ENCODE data around the gene EFNB3.

The EFNB3 gene

GRCh38 chr17:7716901-7717755 is 12.1 kb downstream of the EFNB3 start, which contains the start of gene DNAH2:
Gene DNAH2, plus strand, starts transcription at chr17:7717744. Its CDS starts 1,991 bp downstream, at chr17:7719735.
- DNase-seq (ENCODE audit: low read depth in 2 of 2): no peak

GRCh38 chr17:7717756-7718350 is 12.9 kb downstream of the EFNB3 start:
- DNase-seq (ENCODE audit: low read depth in 2 of 2): no peak

GRCh38 chr17:7719661-7720060 is 14.7 kb downstream of the EFNB3 start:
- DNase-seq (ENCODE audit: low read depth in 2 of 2): no peak

- no peak for DNase-seq (ENCODE audit: low read depth in 2 of 2)
These were observed 15.1 kb downstream of the EFNB3 start for GRCh38 chr17:7720125-7720524.

GRCh38 chr17:7721612-7722011 is 16.6 kb downstream of the EFNB3 start:
- no peak for DNase-seq (ENCODE audit: low read depth in 2 of 2)

GRCh38 chr17:7727886-7728285 is 22.9 kb downstream of the EFNB3 start:
- DNase-seq (ENCODE audit: low read depth in 2 of 2): no peak

- no peak for DNase-seq (ENCODE audit: low read depth in 2 of 2)
These were observed 24.8 kb downstream of the EFNB3 start for GRCh38 chr17:7729816-7730215.

GRCh38 chr17:7732981-7733539 is 28.1 kb downstream of the EFNB3 start:
- no peak for DNase-seq (ENCODE audit: low read depth in 2 of 2)

GRCh38 chr17:7737601-7738000 is 32.6 kb downstream of the EFNB3 start:
- no peak for DNase-seq (ENCODE audit: low read depth in 2 of 2)

GRCh38 chr17:7739746-7740145 is 34.7 kb downstream of the EFNB3 start:
- no peak for DNase-seq (ENCODE audit: low read depth in 2 of 2)

- DNase-seq (ENCODE audit: low read depth in 2 of 2): no peak
These were observed 35.5 kb downstream of the EFNB3 start for GRCh38 chr17:7740481-7741001.

GRCh38 chr17:7742729-7743128 is 37.7 kb downstream of the EFNB3 start:
- no peak for DNase-seq (ENCODE audit: low read depth in 2 of 2)

GRCh38 chr17:7744416-7744815 is 39.4 kb downstream of the EFNB3 start:
- no peak for DNase-seq (ENCODE audit: low read depth in 2 of 2)

GRCh38 chr17:7745748-7746470 is 40.9 kb downstream of the EFNB3 start:
- no peak for DNase-seq (ENCODE audit: low read depth in 2 of 2)

GRCh38 chr17:7747635-7748071 is 42.7 kb downstream of the EFNB3 start:
- DNase-seq (ENCODE audit: low read depth in 2 of 2): no peak

- no peak for DNase-seq (ENCODE audit: low read depth in 2 of 2)
These were observed 43.2 kb downstream of the EFNB3 start for GRCh38 chr17:7748076-7748775.

- no peak for DNase-seq (ENCODE audit: low read depth in 2 of 2)
These were observed 45.4 kb downstream of the EFNB3 start for GRCh38 chr17:7750321-7750821.

GRCh38 chr17:7754656-7755055 is 49.7 kb downstream of the EFNB3 start:
- no peak for DNase-seq (ENCODE audit: low read depth in 2 of 2)

GRCh38 chr17:7755095-7755890 is 50.3 kb downstream of the EFNB3 start:
- DNase-seq (ENCODE audit: low read depth in 2 of 2): no peak

GRCh38 chr17:7756968-7757367 is 52.0 kb downstream of the EFNB3 start:
- DNase-seq (ENCODE audit: low read depth in 2 of 2): no peak

All from stimulated activated CD8-positive, alpha-beta memory T cell treated with anti-CD3 and anti-CD28 coated beads, Interleukin-15, amount 100 ng/mL, for 4 hours (primary cell).